CD14-positive monocyte (primary cell): ENCODE data around the gene SKA3. TPM values are rescaled to one million over a fixed set of nuclear protein-coding genes. Genes with fewer than 3 reads are reported as not detected.
"Not testable (repeated sequence)": the region's sequence is repeated elsewhere in the genome, so short reads cannot be mapped to it uniquely, and the experiment has no call there.

ENCODE experiments used
- DNase-seq, 3 donors: peaks; one replicate each; pipeline ENCODE4 v3.0.0-alpha.2; 2011 to 2022
- H2AFZ ChIP-seq: 2 replicates; pipeline ENCODE4 v1.6.0; 2012; ENCODE audit warnings: mild to moderate bottlenecking, low read depth, low read length, inconsistent platforms; ENCODE audit not compliant: insufficient read depth, poor library complexity, severe bottlenecking
- H3K27ac ChIP-seq, 2 donors: 1 replicate in 1 of 2; 2 replicates in 1 of 2; pipeline ENCODE4 v1.5.1; 2012 to 2013; ENCODE audit warnings: low read length in 2 of 2, control low read depth in 1 of 2, inconsistent platforms in 1 of 2, low read depth in 1 of 2, mild to moderate bottlenecking in 1 of 2
- H3K27me3 ChIP-seq, 2 donors: one replicate each; pipeline versions ENCODE4 v1.6.0 to v1.6.1; 2011 to 2013; ENCODE audit warnings: low read length in 2 of 2; ENCODE audit not compliant: control insufficient read depth in 2 of 2, insufficient read depth in 2 of 2
- H3K36me3 ChIP-seq, 2 donors: replicated peaks in 1 of 2; 1 replicate in 1 of 2; 2 replicates in 1 of 2; pipeline versions ENCODE4 v1.5.1 to v1.6.1; 2012 to 2013; ENCODE audit warnings: low read length in 2 of 2, control low read depth in 1 of 2, inconsistent platforms in 1 of 2, mild to moderate bottlenecking in 1 of 2; ENCODE audit not compliant: insufficient read depth in 2 of 2, control insufficient read depth in 1 of 2
- H3K4me1 ChIP-seq, 2 donors: 1 replicate in 1 of 2; 2 replicates in 1 of 2; pipeline versions ENCODE4 v1.5.1 to v1.6.1; 2012 to 2013; ENCODE audit warnings: low read length in 2 of 2, control low read depth in 1 of 2, inconsistent platforms in 1 of 2, mild to moderate bottlenecking in 1 of 2, moderate library complexity in 1 of 2; ENCODE audit not compliant: insufficient read depth in 2 of 2, control insufficient read depth in 1 of 2
- H3K4me2 ChIP-seq: replicated peaks from 2 replicates; pipeline ENCODE3; 2012; ENCODE audit warnings: low read length, moderate library complexity, mild to moderate bottlenecking; ENCODE audit not compliant: poor library complexity, severe bottlenecking; ENCODE audit errors: extremely low read depth
- H3K4me3 ChIP-seq, 3 experiments: fragments of 200-600 bp in 1 of 3; sonication (generic) in 1 of 3; replicated peaks in 1 of 3; 1 replicate in 2 of 3; 2 replicates in 1 of 3; pipeline ENCODE4 v1.5.1; 2011 to 2013; ENCODE audit warnings: low read length in 3 of 3, mild to moderate bottlenecking in 3 of 3, control low read depth in 2 of 3, low read depth in 2 of 3, inconsistent platforms in 1 of 3, moderate library complexity in 1 of 3
- H3K79me2 ChIP-seq: 2 replicates; pipeline ENCODE4 v1.6.0; 2012; ENCODE audit warnings: mild to moderate bottlenecking, control low read depth, inconsistent platforms, low read length, moderate library complexity; ENCODE audit not compliant: insufficient read depth
- H3K9ac ChIP-seq: 2 replicates; pipeline ENCODE4 v1.6.0; 2017; ENCODE audit warnings: low read length, mild to moderate bottlenecking; ENCODE audit not compliant: insufficient read depth, poor library complexity, severe bottlenecking
- H3K9me3 ChIP-seq, 2 donors: replicated peaks in 1 of 2; 1 replicate in 1 of 2; 2 replicates in 1 of 2; pipeline versions ENCODE4 v1.5.1 to v1.6.1; 2012 to 2013; ENCODE audit warnings: low read length in 2 of 2, control low read depth in 1 of 2; ENCODE audit not compliant: control insufficient read depth in 1 of 2, insufficient read depth in 1 of 2
- H4K20me1 ChIP-seq: 2 replicates; pipeline ENCODE4 v1.6.0; 2012; ENCODE audit warnings: mild to moderate bottlenecking, low read length, control low read depth, moderate library complexity; ENCODE audit not compliant: insufficient read depth
- H3K27ac Mint-ChIP-seq, 7 donors: one replicate each; pipeline ENCODE4 v1.8.0; 2020; ENCODE audit warnings: mild to moderate bottlenecking in 7 of 7, mixed read lengths in 7 of 7, moderate library complexity in 6 of 7, inconsistent platforms in 2 of 7
- H3K27me3 Mint-ChIP-seq, 3 donors: one replicate each; pipeline ENCODE4 v1.8.0; 2021 to 2022; ENCODE audit warnings: low read depth in 3 of 3, mild to moderate bottlenecking in 3 of 3, mixed read lengths in 3 of 3, moderate library complexity in 3 of 3, inconsistent platforms in 1 of 3
- H3K36me3 Mint-ChIP-seq, 2 donors: one replicate each; pipeline ENCODE4 v1.8.0; 2020; ENCODE audit warnings: mixed read lengths in 2 of 2, inconsistent platforms in 1 of 2, mild to moderate bottlenecking in 1 of 2
- H3K4me1 Mint-ChIP-seq: one replicate; pipeline ENCODE4 v1.8.0; 2020; ENCODE audit warnings: mild to moderate bottlenecking, mixed read lengths
- H3K4me3 Mint-ChIP-seq, 2 donors: one replicate each; pipeline ENCODE4 v1.8.0; 2020; ENCODE audit warnings: mild to moderate bottlenecking in 2 of 2, mixed read lengths in 2 of 2, moderate library complexity in 1 of 2
- H3K9me3 Mint-ChIP-seq, 7 donors: one replicate each; pipeline ENCODE4 v1.8.0; 2020 to 2022; ENCODE audit warnings: mixed read lengths in 7 of 7, mild to moderate bottlenecking in 6 of 7, moderate library complexity in 6 of 7, inconsistent platforms in 2 of 7
- CTCF ChIP-seq: fragments of 200-600 bp; IDR thresholded peaks from one replicate; pipeline ENCODE4 v1.8.0; 2022; ENCODE audit warnings: antibody characterized with exemption, mild to moderate bottlenecking
- WGBS: methylation state at CpG from one replicate; pipeline ENCODE4 v1.1.5; 2013; ENCODE audit warnings: missing lambda C conversion rate; ENCODE audit not compliant: insufficient coverage; 5-methylcytosine and 5-hydroxymethylcytosine counted together
- intact Hi-C, 2 donors: fragments of 100-400 bp; cut with micrococcal nuclease; formaldehyde crosslinking; loops; one replicate each; pipeline versions ENCODE4 v1.15.0 to v1.15.1; 2023
- polyA plus RNA-seq, 3 donors: library from polyadenylated mRNA; depleted of rRNA in 1 of 3; unstranded in 2 of 3; stranded (reverse) in 1 of 3; fragments of 300-500 nt in 2 of 3; fragments of >200 nt in 1 of 3; fragmentation: Illumina TruSeq in 2 of 3; gene quantifications; 1 replicate in 2 of 3; 2 replicates in 1 of 3; pipeline ENCODE4 v1.2.3, GENCODE V29; 2012 to 2021

Gene SKA3
- polyA plus RNA-seq, 3 donors, result 0.12 to 2.5 (median 0.49) TPM

DNA sequence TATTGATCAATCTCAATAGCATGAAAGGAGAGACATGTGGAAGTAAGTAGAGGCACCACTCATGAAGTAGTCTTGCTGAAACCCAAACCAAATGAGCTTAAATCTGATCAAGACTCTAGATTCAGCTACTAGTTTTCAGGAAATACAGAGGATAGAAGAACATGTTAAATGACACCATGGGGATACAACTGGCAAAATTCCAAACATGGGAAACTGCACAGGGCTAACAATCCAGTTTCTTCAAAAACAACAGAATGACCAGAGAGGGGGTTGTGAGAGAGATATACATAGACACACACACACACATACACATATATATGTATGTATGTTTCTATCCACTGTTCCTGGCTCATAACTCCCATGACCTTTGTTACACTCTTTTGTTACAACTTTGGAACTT is 44.9 kb upstream of the SKA3 start:
- Mint-ChIP-seq H3K9me3 (peaks cover 2 to 20% (median 10%) of the 10 kb centered on the region in 7 donors), H3K27ac (no peak overlapping the region), H3K4me3 (no peak overlapping the region), H3K36me3 (no peaks in the 10 kb centered on the region), H3K27me3 (peaks cover 0 to under 1% (median 0%) of the 10 kb centered on the region in 3 donors), H3K4me1 (peaks cover 25% of the 10 kb centered on the region)
- H3K36me3 ChIP-seq, result no peaks in the 10 kb centered on the region
- H3K9ac ChIP-seq, result no peak overlapping the region
- no peak for DNase-seq
- H3K4me2 ChIP-seq, result no peak overlapping the region
- peaks cover 4 to 11% of the 10 kb centered on the region in 2 donors for H3K4me1 ChIP-seq
- peaks cover 9 to 10% of the 10 kb centered on the region in 2 donors for H3K9me3 ChIP-seq
- no peak for TF ChIP-seq CTCF
- H3K27me3 ChIP-seq, result no peaks in the 10 kb centered on the region
- H4K20me1 ChIP-seq, result no peaks in the 10 kb centered on the region
- no peak overlapping the region for H3K27ac ChIP-seq
- intact Hi-C loops, result no loop called here
- no peaks in the 10 kb centered on the region for H3K79me2 ChIP-seq
- no peak overlapping the region for H3K4me3 ChIP-seq
- H2AFZ ChIP-seq, result no peak overlapping the region

DNA sequence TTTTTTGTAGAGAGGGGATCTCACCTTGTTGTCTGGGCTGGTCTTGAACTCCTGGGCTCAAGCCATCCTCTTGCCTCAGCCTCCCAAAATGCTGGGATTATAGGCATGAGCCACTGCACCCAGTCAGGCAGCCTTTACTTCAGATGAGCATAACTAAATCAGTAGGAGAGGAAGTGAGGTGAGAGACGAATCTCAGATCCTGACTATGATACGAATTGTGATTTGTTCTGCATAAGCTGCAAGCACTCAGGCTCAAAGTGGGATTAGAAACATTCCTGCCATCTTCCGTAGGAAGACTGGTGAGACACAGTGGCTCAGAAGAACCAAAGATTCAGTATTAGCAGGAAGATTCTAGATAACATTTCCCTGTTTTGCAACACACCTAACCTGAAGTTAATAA is 43.4 kb upstream of the SKA3 start:
- Mint-ChIP-seq H3K27ac (peak overlapping the region in 1 of 7 donors; percentile 5), H3K9me3 (peaks cover 2 to 20% (median 10%) of the 10 kb centered on the region in 7 donors), H3K4me1 (peaks cover 24% of the 10 kb centered on the region)
- H3K27ac ChIP-seq, H3K79me2 ChIP-seq, H4K20me1 ChIP-seq, DNase-seq, H3K4me3 ChIP-seq, H3K9me3 ChIP-seq, H3K9ac ChIP-seq, H3K27me3 Mint-ChIP-seq, H3K4me2 ChIP-seq, intact Hi-C loops, H3K36me3 ChIP-seq, H3K36me3 Mint-ChIP-seq, H3K4me3 Mint-ChIP-seq, H3K27me3 ChIP-seq: not testable (repeated sequence)
- peaks cover 4 to 11% of the 10 kb centered on the region in 2 donors for H3K4me1 ChIP-seq
- WGBS, result 53% methylated on average over 3 of the region's 3 CpGs
- peak overlapping the region; percentile 13 for H2AFZ ChIP-seq
